ENCODE measurements around the gene NNAT. TPM values are rescaled to one million over a fixed set of nuclear protein-coding genes. Genes with fewer than 3 reads are reported as not detected.
"Not testable (repeated sequence)": the region's sequence is repeated elsewhere in the genome, so short reads cannot be mapped to it uniquely, and the experiment has no call there.

NNAT gene
- total RNA-seq, 1 donor from 2014 or later: 114 TPM

DNA sequence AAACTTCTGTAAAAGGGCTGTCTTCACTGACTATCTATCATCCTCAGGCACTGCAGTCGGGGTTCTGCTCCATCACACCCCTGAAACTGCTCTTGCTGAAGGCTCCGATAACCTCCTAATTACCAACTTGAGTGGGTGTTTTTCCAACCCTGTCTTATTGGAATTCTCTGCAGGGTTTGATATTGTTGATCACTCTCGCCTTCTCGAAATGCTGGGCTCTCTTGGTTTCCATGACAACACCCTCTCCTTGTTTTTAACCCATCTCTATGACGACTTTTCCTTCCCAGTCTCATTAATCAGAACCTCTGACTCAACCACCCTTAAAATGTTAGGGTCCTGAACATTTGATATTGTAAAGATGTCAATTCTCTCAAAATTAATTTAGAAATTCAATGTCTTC lies 39.4 kb upstream of the NNAT start:
- Mint-ChIP-seq H3K9me3 (peaks cover 5% of the 10 kb centered on the region), H3K4me3 (no peak overlapping the region), H3K36me3 (no peaks in the 10 kb centered on the region), H3K4me1 (ENCODE audit: unreplicated experiment) (peaks cover 14% of the 10 kb centered on the region), H3K27ac (no peak overlapping the region), H3K27me3 (peaks cover 23% of the 10 kb centered on the region)
- TF ChIP-seq CTCF (conservative IDR thresholded peaks at IDR 0.05): no peak
- no peak for DNase-seq (ENCODE audit: extremely low spot score, unreplicated experiment)

- Mint-ChIP-seq H3K27me3 (peaks cover 13% of the 10 kb centered on the region), H3K36me3 (no peaks in the 10 kb centered on the region), H3K9me3 (peaks cover 5% of the 10 kb centered on the region), H3K27ac (no peak overlapping the region), H3K4me1 (ENCODE audit: unreplicated experiment) (peaks cover 14% of the 10 kb centered on the region), H3K4me3 (no peak overlapping the region)
- DNase-seq (ENCODE audit: extremely low spot score, unreplicated experiment): peak; percentile 24
- TF ChIP-seq CTCF (conservative IDR thresholded peaks at IDR 0.05): no peak
Measured at GRCh38 chr20:37484331-37484730, 36.7 kb upstream of the NNAT start.

GRCh38 chr20:37486209-37486608 lies 34.8 kb upstream of the NNAT start:
- peaks cover 11% of the 10 kb centered on the region for H3K4me1 Mint-ChIP-seq (ENCODE audit: unreplicated experiment)
- peak; percentile 29 for DNase-seq (ENCODE audit: extremely low spot score, unreplicated experiment)
- H3K4me3 Mint-ChIP-seq, H3K36me3 Mint-ChIP-seq, H3K9me3 Mint-ChIP-seq, H3K27ac Mint-ChIP-seq, H3K27me3 Mint-ChIP-seq: not testable (repeated sequence)

GRCh38 chr20:37490663-37491350 lies 30.2 kb upstream of the NNAT start:
- H3K9me3 Mint-ChIP-seq: peaks cover 4% of the 10 kb centered on the region
- peaks cover 7% of the 10 kb centered on the region for H3K36me3 Mint-ChIP-seq
- peaks cover 6% of the 10 kb centered on the region for H3K4me1 Mint-ChIP-seq (ENCODE audit: unreplicated experiment)
- no peak overlapping the region for H3K27ac Mint-ChIP-seq
- no peak for TF ChIP-seq CTCF (conservative IDR thresholded peaks at IDR 0.05)
- H3K27me3 Mint-ChIP-seq: no peaks in the 10 kb centered on the region
- no peak for DNase-seq (ENCODE audit: extremely low spot score, unreplicated experiment)
- no peak overlapping the region for H3K4me3 Mint-ChIP-seq

DNA sequence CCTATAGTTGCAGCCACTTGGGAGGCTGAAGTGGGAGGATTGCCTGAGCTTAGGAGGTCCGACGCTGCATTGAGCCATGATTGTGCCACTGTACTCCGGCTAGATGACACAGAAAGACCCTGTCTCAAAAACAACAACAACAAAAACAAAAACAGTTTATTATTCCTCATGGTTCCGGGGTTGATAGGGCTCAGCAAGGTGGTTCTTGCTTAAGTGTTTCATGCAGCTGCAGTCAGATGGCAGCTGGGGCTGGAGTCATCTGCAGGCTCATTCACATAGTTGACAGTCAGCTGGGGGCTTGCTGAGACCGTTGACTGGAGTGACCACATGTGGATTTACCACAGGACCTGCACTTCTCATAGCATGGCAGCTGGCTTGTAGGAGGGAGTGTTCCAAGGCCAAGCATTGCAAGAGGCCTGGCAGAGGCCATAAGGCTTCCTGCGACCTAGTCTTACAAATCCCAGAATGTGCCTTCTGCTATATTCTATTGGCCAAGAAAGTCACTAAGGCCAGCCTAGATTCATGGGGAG lies 28.9 kb upstream of the NNAT start:
- Mint-ChIP-seq H3K27ac (no peak overlapping the region), H3K27me3 (no peaks in the 10 kb centered on the region), H3K4me3 (no peak overlapping the region), H3K9me3 (peaks cover 4% of the 10 kb centered on the region), H3K4me1 (ENCODE audit: unreplicated experiment) (no peaks in the 10 kb centered on the region), H3K36me3 (peaks cover 7% of the 10 kb centered on the region)
- no peak for DNase-seq (ENCODE audit: extremely low spot score, unreplicated experiment)
- no peak for TF ChIP-seq CTCF (conservative IDR thresholded peaks at IDR 0.05)

DNA sequence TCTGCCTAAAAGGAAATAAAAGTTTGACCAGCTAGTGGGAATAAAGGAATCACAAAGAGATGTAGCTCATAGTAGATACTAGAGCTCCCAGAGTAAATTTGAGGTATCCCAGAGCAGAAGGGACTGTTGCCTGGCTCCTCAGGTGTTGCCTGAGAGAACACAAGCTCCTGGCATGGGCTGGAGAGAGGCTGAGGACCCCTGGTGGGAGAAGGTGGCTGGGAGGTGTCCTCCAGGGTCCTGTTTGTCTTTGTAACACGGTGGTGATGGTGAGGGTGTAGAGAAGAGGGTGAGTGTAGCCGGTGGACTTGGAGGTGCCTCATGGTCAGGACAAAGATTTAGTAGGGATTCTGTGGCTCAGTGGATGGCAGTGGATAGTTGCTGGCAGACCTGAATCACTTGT lies 28.1 kb upstream of the NNAT start:
- Mint-ChIP-seq H3K4me1 (ENCODE audit: unreplicated experiment) (no peaks in the 10 kb centered on the region), H3K27me3 (no peaks in the 10 kb centered on the region), H3K9me3 (peaks cover 4% of the 10 kb centered on the region), H3K36me3 (peaks cover 7% of the 10 kb centered on the region), H3K4me3 (no peak overlapping the region), H3K27ac (no peak overlapping the region)
- TF ChIP-seq CTCF (conservative IDR thresholded peaks at IDR 0.05): no peak
- DNase-seq (ENCODE audit: extremely low spot score, unreplicated experiment): no peak

Measured in type B pancreatic cell (in vitro differentiated cells).